ENCODE measurements around the gene AQR.

DNA sequence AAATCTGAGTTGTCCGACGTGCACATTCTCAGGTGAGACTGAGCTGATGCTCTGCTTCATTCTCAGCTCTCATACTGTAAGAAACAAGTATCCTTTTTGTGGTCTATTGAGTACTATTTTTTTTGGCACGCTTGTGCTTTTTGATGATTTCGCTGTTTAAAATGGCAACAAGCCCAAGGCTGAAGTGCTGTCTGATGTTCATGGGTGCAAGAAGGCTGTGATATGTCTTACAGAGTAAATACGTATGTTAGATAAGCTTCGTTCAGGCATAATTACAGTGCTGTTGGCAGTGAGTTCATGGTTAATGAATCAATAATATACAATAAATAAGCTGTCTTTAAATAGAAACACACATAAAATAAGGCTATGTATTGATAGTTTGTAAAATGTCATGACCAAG is 27.2 kb downstream of the AQR start:
- TF ChIP-seq EZH2phosphoT487 (IDR thresholded peaks at IDR 0.05; ENCODE audit: borderline replicate concordance, low read depth): no peak
- no peak for TF ChIP-seq RXRA (IDR thresholded peaks at IDR 0.05; ENCODE audit: borderline replicate concordance, low read depth)
- TF ChIP-seq, protein P1, sequence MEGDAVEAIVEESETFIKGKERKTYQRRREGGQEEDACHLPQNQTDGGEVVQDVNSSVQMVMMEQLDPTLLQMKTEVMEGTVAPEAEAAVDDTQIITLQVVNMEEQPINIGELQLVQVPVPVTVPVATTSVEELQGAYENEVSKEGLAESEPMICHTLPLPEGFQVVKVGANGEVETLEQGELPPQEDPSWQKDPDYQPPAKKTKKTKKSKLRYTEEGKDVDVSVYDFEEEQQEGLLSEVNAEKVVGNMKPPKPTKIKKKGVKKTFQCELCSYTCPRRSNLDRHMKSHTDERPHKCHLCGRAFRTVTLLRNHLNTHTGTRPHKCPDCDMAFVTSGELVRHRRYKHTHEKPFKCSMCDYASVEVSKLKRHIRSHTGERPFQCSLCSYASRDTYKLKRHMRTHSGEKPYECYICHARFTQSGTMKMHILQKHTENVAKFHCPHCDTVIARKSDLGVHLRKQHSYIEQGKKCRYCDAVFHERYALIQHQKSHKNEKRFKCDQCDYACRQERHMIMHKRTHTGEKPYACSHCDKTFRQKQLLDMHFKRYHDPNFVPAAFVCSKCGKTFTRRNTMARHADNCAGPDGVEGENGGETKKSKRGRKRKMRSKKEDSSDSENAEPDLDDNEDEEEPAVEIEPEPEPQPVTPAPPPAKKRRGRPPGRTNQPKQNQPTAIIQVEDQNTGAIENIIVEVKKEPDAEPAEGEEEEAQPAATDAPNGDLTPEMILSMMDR (IDR thresholded peaks at IDR 0.05): no peak
- no peak for TF ChIP-seq YY1 (IDR thresholded peaks at IDR 0.05; ENCODE audit: low read depth)
- no peak for TF ChIP-seq EP300 (IDR thresholded peaks at IDR 0.05; ENCODE audit: borderline replicate concordance in 1 of 2, low read depth in 1 of 2, low read length in 1 of 2)
- TF ChIP-seq JUND (IDR thresholded peaks at IDR 0.05): no peak
- no peak for TF ChIP-seq FOXJ3 (CRISPR knock-in tag; IDR thresholded peaks at IDR 0.05)
- TF ChIP-seq, protein P2, sequence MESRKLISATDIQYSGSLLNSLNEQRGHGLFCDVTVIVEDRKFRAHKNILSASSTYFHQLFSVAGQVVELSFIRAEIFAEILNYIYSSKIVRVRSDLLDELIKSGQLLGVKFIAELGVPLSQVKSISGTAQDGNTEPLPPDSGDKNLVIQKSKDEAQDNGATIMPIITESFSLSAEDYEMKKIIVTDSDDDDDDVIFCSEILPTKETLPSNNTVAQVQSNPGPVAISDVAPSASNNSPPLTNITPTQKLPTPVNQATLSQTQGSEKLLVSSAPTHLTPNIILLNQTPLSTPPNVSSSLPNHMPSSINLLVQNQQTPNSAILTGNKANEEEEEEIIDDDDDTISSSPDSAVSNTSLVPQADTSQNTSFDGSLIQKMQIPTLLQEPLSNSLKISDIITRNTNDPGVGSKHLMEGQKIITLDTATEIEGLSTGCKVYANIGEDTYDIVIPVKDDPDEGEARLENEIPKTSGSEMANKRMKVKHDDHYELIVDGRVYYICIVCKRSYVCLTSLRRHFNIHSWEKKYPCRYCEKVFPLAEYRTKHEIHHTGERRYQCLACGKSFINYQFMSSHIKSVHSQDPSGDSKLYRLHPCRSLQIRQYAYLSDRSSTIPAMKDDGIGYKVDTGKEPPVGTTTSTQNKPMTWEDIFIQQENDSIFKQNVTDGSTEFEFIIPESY (IDR thresholded peaks at IDR 0.05; ENCODE audit: borderline replicate concordance, low read depth): no peak
- TF ChIP-seq, protein P3, sequence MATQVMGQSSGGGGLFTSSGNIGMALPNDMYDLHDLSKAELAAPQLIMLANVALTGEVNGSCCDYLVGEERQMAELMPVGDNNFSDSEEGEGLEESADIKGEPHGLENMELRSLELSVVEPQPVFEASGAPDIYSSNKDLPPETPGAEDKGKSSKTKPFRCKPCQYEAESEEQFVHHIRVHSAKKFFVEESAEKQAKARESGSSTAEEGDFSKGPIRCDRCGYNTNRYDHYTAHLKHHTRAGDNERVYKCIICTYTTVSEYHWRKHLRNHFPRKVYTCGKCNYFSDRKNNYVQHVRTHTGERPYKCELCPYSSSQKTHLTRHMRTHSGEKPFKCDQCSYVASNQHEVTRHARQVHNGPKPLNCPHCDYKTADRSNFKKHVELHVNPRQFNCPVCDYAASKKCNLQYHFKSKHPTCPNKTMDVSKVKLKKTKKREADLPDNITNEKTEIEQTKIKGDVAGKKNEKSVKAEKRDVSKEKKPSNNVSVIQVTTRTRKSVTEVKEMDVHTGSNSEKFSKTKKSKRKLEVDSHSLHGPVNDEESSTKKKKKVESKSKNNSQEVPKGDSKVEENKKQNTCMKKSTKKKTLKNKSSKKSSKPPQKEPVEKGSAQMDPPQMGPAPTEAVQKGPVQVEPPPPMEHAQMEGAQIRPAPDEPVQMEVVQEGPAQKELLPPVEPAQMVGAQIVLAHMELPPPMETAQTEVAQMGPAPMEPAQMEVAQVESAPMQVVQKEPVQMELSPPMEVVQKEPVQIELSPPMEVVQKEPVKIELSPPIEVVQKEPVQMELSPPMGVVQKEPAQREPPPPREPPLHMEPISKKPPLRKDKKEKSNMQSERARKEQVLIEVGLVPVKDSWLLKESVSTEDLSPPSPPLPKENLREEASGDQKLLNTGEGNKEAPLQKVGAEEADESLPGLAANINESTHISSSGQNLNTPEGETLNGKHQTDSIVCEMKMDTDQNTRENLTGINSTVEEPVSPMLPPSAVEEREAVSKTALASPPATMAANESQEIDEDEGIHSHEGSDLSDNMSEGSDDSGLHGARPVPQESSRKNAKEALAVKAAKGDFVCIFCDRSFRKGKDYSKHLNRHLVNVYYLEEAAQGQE (IDR thresholded peaks at IDR 0.05; ENCODE audit: low read depth, low read length): no peak
- TF ChIP-seq POLR2AphosphoS5 (IDR thresholded peaks at IDR 0.05; ENCODE audit: low read depth, low read length): no peak
- no peak for TF ChIP-seq TAF1 (IDR thresholded peaks at IDR 0.05; ENCODE audit: borderline replicate concordance, low read depth, low read length)
- no peak for TF ChIP-seq MXI1 (IDR thresholded peaks at IDR 0.05; ENCODE audit: low read depth, low read length)
